ACC112 (cell line): ENCODE data around the gene C17orf78.
"Not testable (repeated sequence)": the region's sequence is repeated elsewhere in the genome, so short reads cannot be mapped to it uniquely, and the experiment has no call there.

Experiments used
- H2AFZ ChIP-seq: fragments of 200-600 bp; sonication (generic); one replicate; pipeline ENCODE4 v1.6.0; 2017; ENCODE audit warnings: antibody characterized with exemption, low read length; ENCODE audit not compliant: unreplicated experiment
- H3K27ac ChIP-seq: fragments of 200-600 bp; sonication (generic); 2 replicates; pipeline ENCODE4 v1.5.1; 2014; ENCODE audit warnings: low read depth, mild to moderate bottlenecking, antibody characterized with exemption, low read length, moderate library complexity
- H3K27me3 ChIP-seq: fragments of 200-600 bp; sonication (generic); 2 replicates; pipeline ENCODE4 v1.6.1; 2014; ENCODE audit warnings: mild to moderate bottlenecking, antibody characterized with exemption, low read length, moderate library complexity, mixed read lengths; ENCODE audit not compliant: insufficient read depth
- H3K36me3 ChIP-seq: fragments of 200-600 bp; sonication (generic); 2 replicates; pipeline ENCODE4 v1.6.1; 2016; ENCODE audit warnings: mild to moderate bottlenecking, antibody characterized with exemption, low read length, moderate library complexity, mixed read lengths; ENCODE audit not compliant: insufficient read depth
- H3K4me1 ChIP-seq: fragments of 200-600 bp; sonication (generic); one replicate; pipeline ENCODE4 v1.6.1; 2016; ENCODE audit warnings: low read length, mixed read lengths; ENCODE audit not compliant: insufficient read depth, unreplicated experiment, control insufficient read depth
- H3K4me3 ChIP-seq: fragments of 200-600 bp; sonication (generic); 2 replicates; pipeline ENCODE4 v1.5.1; 2014; ENCODE audit warnings: mild to moderate bottlenecking, low read depth, low read length
- H3K79me2 ChIP-seq: fragments of 200-600 bp; sonication (generic); one replicate; pipeline ENCODE4 v1.6.0; 2016; ENCODE audit warnings: low read length; ENCODE audit not compliant: control insufficient read depth, unreplicated experiment, insufficient read depth

The C17orf78 gene

GRCh38 chr17:37386462-37386861 lies 10.7 kb downstream of the C17orf78 start:
- no peak overlapping the region for H2AFZ ChIP-seq

GRCh38 chr17:37388266-37388665 lies 12.5 kb downstream of the C17orf78 start:
- H3K27me3 ChIP-seq, result no peaks in the 10 kb centered on the region
- H3K4me3 ChIP-seq, result no peak overlapping the region
- no peaks in the 10 kb centered on the region for H3K36me3 ChIP-seq
- H3K27ac ChIP-seq, result peak overlapping the region; percentile 42; the same call in 1 of the 2 replicates
- H2AFZ ChIP-seq, result no peak overlapping the region
- peaks cover 14% of the 10 kb centered on the region for H3K79me2 ChIP-seq
- peaks cover 44% of the 10 kb centered on the region for H3K4me1 ChIP-seq

More at GRCh38 chr17:37386462-37386861, 10.7 kb downstream of the C17orf78 start:
- H3K4me1 ChIP-seq, result peaks cover 31% of the 10 kb centered on the region
- H3K4me3 ChIP-seq, result no peak overlapping the region
- no peaks in the 10 kb centered on the region for H3K27me3 ChIP-seq
- H3K27ac ChIP-seq, result no peak overlapping the region
- H3K79me2 ChIP-seq, result peaks cover 10% of the 10 kb centered on the region
- H3K36me3 ChIP-seq, result no peaks in the 10 kb centered on the region

- Histone ChIP-seq H3K27ac (no peak overlapping the region), H3K4me1 (peaks cover 43% of the 10 kb centered on the region), H2AFZ (no peak overlapping the region)
These were observed 13.4 kb downstream of the C17orf78 start for GRCh38 chr17:37389160-37389559.

DNA sequence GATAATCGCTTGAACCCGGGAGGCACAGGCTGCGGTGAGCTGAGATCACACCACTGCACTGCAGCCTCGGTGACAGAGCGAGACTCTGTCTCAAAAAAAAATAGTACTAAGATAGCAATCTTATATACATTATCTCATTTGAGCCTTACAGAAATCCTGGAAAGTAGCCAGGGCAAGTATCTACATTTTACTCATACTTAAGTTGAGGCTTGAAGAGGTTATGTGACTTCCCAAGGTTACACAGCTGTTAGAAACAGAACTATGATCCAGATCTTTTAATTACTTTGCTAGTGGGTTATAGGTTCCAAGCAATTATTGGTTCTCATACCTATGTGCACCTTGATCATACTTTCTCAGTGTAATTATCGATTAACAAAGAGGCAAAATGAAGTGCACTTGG lies 15.4 kb downstream of the C17orf78 start:
- H3K4me3 ChIP-seq, result peak overlapping the region; percentile 65; the same call in 1 of the 2 replicates
- H3K79me2 ChIP-seq, result peaks cover 14% of the 10 kb centered on the region
- no peak overlapping the region for H2AFZ ChIP-seq
- peaks cover 37% of the 10 kb centered on the region for H3K4me1 ChIP-seq
- H3K27me3 ChIP-seq, result no peaks in the 10 kb centered on the region
- peak overlapping the region; percentile 82 for H3K27ac ChIP-seq
- H3K36me3 ChIP-seq, result no peaks in the 10 kb centered on the region

More at GRCh38 chr17:37389160-37389559, 13.4 kb downstream of the C17orf78 start:
- H3K79me2 ChIP-seq, result peaks cover 14% of the 10 kb centered on the region
- H3K4me3 ChIP-seq, result no peak overlapping the region
- H3K27me3 ChIP-seq, result no peaks in the 10 kb centered on the region
- H3K36me3 ChIP-seq, result no peaks in the 10 kb centered on the region

DNA sequence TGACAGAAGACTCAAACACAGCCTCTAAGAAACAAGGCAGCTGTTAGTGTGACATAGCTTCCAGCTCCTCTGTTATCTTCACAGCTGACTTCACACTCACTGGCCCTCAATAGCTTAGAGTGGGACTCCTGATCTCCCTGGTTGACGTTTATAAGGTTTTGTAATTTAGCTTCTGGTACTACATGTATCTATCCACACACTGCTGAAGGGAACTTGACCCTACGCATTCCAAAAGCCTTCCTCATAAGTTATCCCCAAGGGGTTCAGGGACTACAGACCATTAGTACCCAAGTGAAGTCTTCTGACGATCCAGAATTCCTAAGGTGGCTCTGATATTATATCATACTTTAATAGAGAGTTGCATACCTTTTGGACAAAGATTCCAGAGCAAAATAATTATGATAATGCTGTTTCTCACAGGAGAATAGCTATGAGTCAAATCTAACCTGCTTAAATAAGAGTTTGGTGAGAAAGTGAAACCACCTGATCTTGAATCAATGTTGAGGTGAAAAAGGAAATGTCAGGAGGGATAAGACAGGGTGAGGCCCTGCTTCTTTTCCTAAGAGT lies 16.3 kb downstream of the C17orf78 start:
- no peak overlapping the region for H2AFZ ChIP-seq

DNA sequence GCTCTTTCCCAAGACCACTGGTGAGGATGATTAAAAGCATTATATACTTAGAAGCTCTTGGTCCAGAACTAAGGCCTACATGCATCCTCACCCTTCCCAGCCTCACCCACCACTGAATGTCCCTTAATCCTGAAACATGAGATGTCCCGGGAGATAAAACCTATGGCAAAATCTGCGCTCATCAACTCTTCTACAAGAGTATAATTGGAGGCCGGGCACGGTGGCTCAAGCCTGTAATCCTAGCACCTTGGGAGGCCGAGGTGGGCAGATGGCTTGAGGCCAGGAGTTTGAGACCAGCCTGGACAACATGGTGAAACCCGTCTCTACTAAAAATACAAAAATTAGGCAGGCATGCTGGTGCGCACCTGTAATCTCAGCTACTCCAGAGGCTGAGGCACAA lies 17.6 kb downstream of the C17orf78 start:
- H2AFZ ChIP-seq, result no peak overlapping the region
- H3K79me2 ChIP-seq, result peaks cover 11% of the 10 kb centered on the region
- no peak overlapping the region for H3K27ac ChIP-seq
- no peak overlapping the region for H3K4me3 ChIP-seq
- H3K27me3 ChIP-seq, result no peaks in the 10 kb centered on the region
- no peaks in the 10 kb centered on the region for H3K36me3 ChIP-seq
- peaks cover 32% of the 10 kb centered on the region for H3K4me1 ChIP-seq

More for the DNA sequence above, 16.3 kb downstream of the C17orf78 start:
- Histone ChIP-seq H3K79me2 (peaks cover 11% of the 10 kb centered on the region), H3K36me3 (no peaks in the 10 kb centered on the region), H3K27me3 (no peaks in the 10 kb centered on the region), H3K4me3 (peak overlapping the region; percentile 65), H3K4me1 (peaks cover 37% of the 10 kb centered on the region), H3K27ac (peak overlapping the region; percentile 82)

- H2AFZ ChIP-seq, result no peak overlapping the region
- H3K27me3 ChIP-seq, result no peaks in the 10 kb centered on the region
- peaks cover 20% of the 10 kb centered on the region for H3K79me2 ChIP-seq
- H3K4me3 ChIP-seq, result no peak overlapping the region
- peaks cover 14% of the 10 kb centered on the region for H3K4me1 ChIP-seq
- no peaks in the 10 kb centered on the region for H3K36me3 ChIP-seq
- H3K27ac ChIP-seq, result no peak overlapping the region
These were observed 23.5 kb downstream of the C17orf78 start for GRCh38 chr17:37399265-37399803.

DNA sequence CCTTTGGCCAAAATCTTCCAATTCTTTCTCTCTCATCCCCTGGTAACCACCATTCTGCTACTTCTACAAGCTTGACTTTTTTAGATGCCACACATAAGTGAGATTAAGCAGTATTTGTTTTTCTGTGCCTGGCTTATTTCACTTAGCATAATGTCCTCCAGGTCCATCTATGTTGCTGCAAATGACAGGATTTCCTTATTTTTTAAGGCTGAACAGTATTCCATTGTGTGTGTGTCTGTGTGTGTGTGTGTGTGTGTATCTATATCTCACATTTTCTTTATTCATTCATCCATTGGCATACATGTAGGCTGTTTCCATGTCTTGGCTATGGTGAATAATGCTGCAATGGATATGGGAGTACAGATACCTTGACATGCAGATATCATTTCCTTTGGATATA lies 24.7 kb downstream of the C17orf78 start:
- H3K79me2 ChIP-seq, result peaks cover 30% of the 10 kb centered on the region
- peaks cover 22% of the 10 kb centered on the region for H3K4me1 ChIP-seq
- no peak overlapping the region for H2AFZ ChIP-seq
- H3K27me3 ChIP-seq, result no peaks in the 10 kb centered on the region
- no peak overlapping the region for H3K4me3 ChIP-seq
- no peaks in the 10 kb centered on the region for H3K36me3 ChIP-seq
- H3K27ac ChIP-seq, result no peak overlapping the region

- peaks cover 21% of the 10 kb centered on the region for H3K4me1 ChIP-seq
- H3K4me3 ChIP-seq, result peak overlapping the region; percentile 100
- H3K27ac ChIP-seq, H2AFZ ChIP-seq, H3K36me3 ChIP-seq, H3K27me3 ChIP-seq: not testable (repeated sequence)
- peaks cover 69% of the 10 kb centered on the region for H3K79me2 ChIP-seq
These were observed 29.7 kb downstream of the C17orf78 start for GRCh38 chr17:37405522-37405921.

DNA sequence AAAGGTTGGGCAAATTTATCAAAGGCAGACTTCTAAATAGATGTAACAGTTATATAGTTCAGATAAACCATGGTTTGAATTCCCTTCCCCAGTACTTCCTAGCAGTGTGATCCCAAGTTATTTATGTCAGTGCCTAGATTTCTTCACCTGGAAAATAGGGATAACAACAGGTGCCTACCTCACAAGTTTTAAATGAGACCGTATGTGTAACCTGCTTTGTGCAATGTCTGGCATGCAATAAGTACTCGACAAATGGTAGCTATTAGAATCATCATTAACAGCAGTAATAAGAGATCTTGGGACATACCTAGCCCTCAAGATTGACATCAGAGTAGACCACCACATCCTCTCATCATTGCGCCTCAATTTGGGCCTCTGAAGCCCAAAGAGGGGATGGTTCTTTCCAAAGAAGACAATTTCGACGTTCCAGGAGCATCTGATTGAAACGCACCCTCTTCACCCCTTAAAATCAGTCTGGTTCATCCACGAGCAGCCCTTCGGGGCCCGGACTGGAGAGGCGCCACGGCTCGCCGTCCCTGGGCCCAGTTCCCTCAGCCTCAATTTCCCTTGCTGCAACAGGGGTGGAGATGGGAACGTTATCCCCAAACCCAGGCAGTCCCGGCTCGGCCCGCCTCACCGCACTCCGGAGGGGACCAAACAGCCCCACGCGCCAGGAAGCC lies 30.3 kb downstream of the C17orf78 start:
- peaks cover 1% of the 10 kb centered on the region; the same call in 1 of the 2 replicates for H3K36me3 ChIP-seq
- peaks cover 21% of the 10 kb centered on the region for H3K4me1 ChIP-seq
- H3K4me3 ChIP-seq, result peak overlapping the region; percentile 100
- peak overlapping the region; percentile 90 for H2AFZ ChIP-seq
- no peaks in the 10 kb centered on the region for H3K27me3 ChIP-seq
- peaks cover 72% of the 10 kb centered on the region for H3K79me2 ChIP-seq
- H3K27ac ChIP-seq, result peak overlapping the region; percentile 53
